Measurements from ENCODE around the gene FZR1. TPM values are rescaled to one million over a fixed set of nuclear protein-coding genes. Genes with fewer than 3 reads are reported as not detected.

The FZR1 gene
- total and polyA plus RNA-seq, 2 of the 13 experiments (the other 11 are each of a cell fraction or from before 2014, with no cell fraction given) = 29.0 to 30.8 TPM

- Histone ChIP-seq H3K9me3 (ENCODE audit: low read length) (no peaks in the 10 kb centered on the region), H3K4me3 (replicated peaks in 1 of 3; ENCODE audit: insufficient read depth in 1 of 3, low read depth in 2 of 3, low read length in 3 of 3) (peak overlapping the region; percentile 81 to 94 (median 92)), H3K79me2 (ENCODE audit: insufficient read depth, low read length) (peaks cover 2% of the 10 kb centered on the region), H2AFZ (ENCODE audit: low read length) (no peak overlapping the region), H3K36me3 (replicated peaks in 1 of 2; ENCODE audit: control insufficient read depth in 1 of 2, insufficient read depth in 2 of 2, low read length in 2 of 2) (no peaks in the 10 kb centered on the region; a peak in 1 of 5 replicates), H3K27ac (ENCODE audit: extremely low read length, insufficient read depth, low read length) (peak overlapping the region; percentile 63), H3K4me2 (ENCODE audit: low read depth, low read length) (peak overlapping the region; percentile 74), H3K27me3 (ENCODE audit: control insufficient read depth in 1 of 2, insufficient read depth in 2 of 2, low read length in 2 of 2) (no peaks in the 10 kb centered on the region), H3K9ac (ENCODE audit: insufficient read depth, low read depth, low read length) (peak overlapping the region; percentile 87), H3K4me1 (ENCODE audit: insufficient read depth, low read length) (peaks cover 41% of the 10 kb centered on the region), H4K20me1 (ENCODE audit: insufficient read depth, low read length) (peaks cover 4% of the 10 kb centered on the region)
- intact Hi-C loops (cut with micrococcal nuclease; ENCODE audit: unreplicated experiment) (loop anchor here (5.0 kb wide), 1 partner anchor 66 kb away; the partner anchor contains the start of gene FZR1), in situ Hi-C loops (cut with HindIII; ENCODE audit: extremely low pct_ligation_motif_present, low pct_unique_long_range_greater_than_20kb) (no loop called here)
- FAIRE-seq (no peak), ATAC-seq (peak; percentile 31), DNase-seq (ENCODE audit: low spot score) (no peak)
- no TSS peak for BruUV-seq (replicated peaks)
- ChIA-PET CTCF (ENCODE audit: low intra/inter-chr PET ratio, low total read pairs) (no interaction called here), POLR2A (interaction anchor here (0.9 to 1.0 kb wide), 2 partner anchors 9 to 73 kb away, joined by 3 read pairs; partner anchors contain the start of gene DOHH)
- WGBS (ENCODE audit: low lambda C conversion rate) = 2% methylated on average over 13 of the region's 60 CpGs
- TF ChIP-seq ZNF33B (CRISPR knock-in tag; IDR thresholded peaks at IDR 0.05) = 0 out of 2 replicates have a peak, but pooled peaks have one; percentile 28
- no peak for TF ChIP-seq CC2D1A (CRISPR knock-in tag; IDR thresholded peaks at IDR 0.05)
- TF ChIP-seq CSRNP1 (CRISPR knock-in tag; IDR thresholded peaks at IDR 0.05) = peak; percentile 45; the same call in 1 of the 2 replicates
- TF ChIP-seq CTCF (CRISPR knock-in tag; IDR thresholded peaks at IDR 0.05) = no peak
- TF ChIP-seq RBFOX2 (IDR thresholded peaks at IDR 0.05; ENCODE audit: low read depth, low read length) = peak; percentile 54
- TF ChIP-seq ZSCAN21 (CRISPR knock-in tag; IDR thresholded peaks at IDR 0.05; ENCODE audit: borderline replicate concordance) = 0 out of 2 replicates have a peak, but pooled peaks have one; percentile 42
- TF ChIP-seq ZNF670 (CRISPR knock-in tag; IDR thresholded peaks at IDR 0.05; ENCODE audit: borderline replicate concordance) = no peak
- TF ChIP-seq SRSF1 (optimal IDR thresholded peaks at IDR 0.05; ENCODE audit: low read depth, low read length) = peak; percentile 45
- TF ChIP-seq ZNF687 (CRISPR knock-in tag; IDR thresholded peaks at IDR 0.05) = peak; percentile 49
- TF ChIP-seq THYN1 (CRISPR knock-in tag; IDR thresholded peaks at IDR 0.05; ENCODE audit: borderline replicate concordance, low read depth) = no peak
- TF ChIP-seq SNAPC2 (CRISPR knock-in tag; IDR thresholded peaks at IDR 0.05) = 0 out of 2 replicates have a peak, but pooled peaks have one; percentile 36
- 0 out of 2 replicates have a peak, but pooled peaks have one; percentile 24 for TF ChIP-seq ZBTB42 (CRISPR knock-in tag; IDR thresholded peaks at IDR 0.05)
- TF ChIP-seq IRX3 (CRISPR knock-in tag; IDR thresholded peaks at IDR 0.05; ENCODE audit: borderline replicate concordance, low read depth) = 0 out of 2 replicates have a peak, but pooled peaks have one; percentile 31
- 0 out of 2 replicates have a peak, but pooled peaks have one; percentile 15 for TF ChIP-seq PHF8 (CRISPR knock-in tag; IDR thresholded peaks at IDR 0.05)
- TF ChIP-seq PHF20 (CRISPR knock-in tag; IDR thresholded peaks at IDR 0.05) = no peak
- no peak for TF ChIP-seq MXD4 (CRISPR knock-in tag; IDR thresholded peaks at IDR 0.05)
Measured at GRCh38 chr19:3573162-3573857, 67.2 kb downstream of the FZR1 start.

Measured in HepG2 (cell line).